MG63 (cell line): ENCODE measurements around the gene CDH4. TPM values are rescaled to one million over a fixed set of nuclear protein-coding genes. Genes with fewer than 3 reads are reported as not detected.

ENCODE experiments used
- DNase-seq: peaks from one replicate; pipeline ENCODE4 v3.0.0-alpha.2; 2020
- H3K27me3 ChIP-seq: fragments of 250-450 bp; sonication (Bioruptor Pico); 2 replicates; pipeline ENCODE4 v1.5.1; 2020; ENCODE audit warnings: mild to moderate bottlenecking, moderate library complexity
- H3K36me3 ChIP-seq: fragments of 250-450 bp; sonication (Bioruptor Pico); 2 replicates; pipeline ENCODE4 v1.5.1; 2020; ENCODE audit warnings: mild to moderate bottlenecking, moderate library complexity
- H3K4me3 ChIP-seq: fragments of 250-450 bp; sonication (Bioruptor Pico); 2 replicates; pipeline ENCODE4 v1.5.1; 2020; ENCODE audit warnings: mild to moderate bottlenecking, moderate library complexity
- H3K9me3 ChIP-seq: fragments of 250-450 bp; sonication (Bioruptor Pico); 2 replicates; pipeline ENCODE4 v1.5.1; 2020; ENCODE audit warnings: mild to moderate bottlenecking, moderate library complexity
- total RNA-seq: library from RNA; depleted of rRNA; stranded (reverse); fragments of >200 nt; shearing (Covaris generic); gene quantifications from 2 replicates; pipeline ENCODE4 v1.2.3, GENCODE V29; 2014; ENCODE audit warnings: low replicate concordance

CDH4 gene
- total RNA-seq, 1 experiment from 2014 or later = not detected

DNA sequence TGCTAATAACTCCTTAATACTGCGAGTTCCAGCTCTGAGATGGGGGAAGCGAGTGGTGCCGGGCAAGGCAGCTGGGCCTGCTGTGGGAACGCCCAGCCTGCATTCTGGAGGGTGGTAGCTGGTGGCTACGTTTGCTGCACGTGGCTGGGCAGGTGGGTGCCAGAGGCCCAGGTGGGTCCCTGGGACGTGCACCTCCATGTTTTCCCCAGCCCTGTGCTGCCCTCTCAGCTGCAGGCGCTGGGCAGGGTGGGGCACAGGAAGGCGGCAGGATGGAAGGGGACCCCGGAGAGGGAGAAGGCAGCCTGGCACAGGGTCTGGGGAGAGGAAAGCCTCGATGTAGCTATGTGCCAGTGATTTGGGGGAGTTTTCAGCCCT lies 388.8 kb downstream of the CDH4 start:
- DNase-seq = no peak
- Histone ChIP-seq H3K27me3 (peaks cover 2% of the 10 kb centered on the region; the same call in 1 of the 2 replicates), H3K9me3 (no peaks in the 10 kb centered on the region), H3K36me3 (no peaks in the 10 kb centered on the region), H3K4me3 (no peak overlapping the region)

DNA sequence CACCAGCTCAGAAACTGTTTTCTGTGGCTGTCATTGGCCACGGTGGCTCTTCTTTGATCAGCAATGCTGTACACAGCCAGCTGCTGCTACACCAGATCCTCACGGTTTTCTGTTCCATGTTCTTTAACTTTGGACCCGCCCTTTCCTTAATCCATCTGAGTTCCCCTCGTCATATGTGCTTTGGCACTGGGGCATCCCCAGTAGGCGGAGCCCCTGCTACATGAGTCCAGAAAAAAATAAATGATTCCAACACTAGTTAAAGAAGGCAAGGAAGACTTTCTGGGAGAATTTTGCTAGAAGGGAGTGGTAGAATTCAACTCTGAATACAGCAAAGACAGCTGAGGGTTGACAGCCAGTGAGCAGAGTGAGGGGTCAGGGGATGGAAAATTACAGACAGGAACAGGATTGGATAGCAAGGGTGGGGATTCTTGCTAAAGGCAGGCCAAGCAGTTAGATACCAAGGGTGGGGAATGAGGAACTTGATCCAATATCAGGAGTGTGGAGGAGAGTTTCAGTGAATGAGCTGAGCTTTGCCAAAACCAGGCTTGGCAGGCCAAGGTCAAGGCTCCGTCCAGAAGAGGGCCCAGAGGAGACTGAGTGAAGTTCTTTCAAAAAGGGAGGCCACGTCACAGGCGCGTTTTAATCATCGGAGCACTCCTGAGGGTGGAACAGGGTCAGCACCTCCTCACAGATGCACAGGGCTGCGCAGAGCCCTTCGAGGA lies 391.8 kb downstream of the CDH4 start:
- no peaks in the 10 kb centered on the region for H3K27me3 ChIP-seq
- no peak overlapping the region for H3K4me3 ChIP-seq
- no peaks in the 10 kb centered on the region for H3K9me3 ChIP-seq
- DNase-seq = no peak
- H3K36me3 ChIP-seq = no peaks in the 10 kb centered on the region

GRCh38 chr20:61644378-61645076 lies 392.5 kb downstream of the CDH4 start:
- no peak overlapping the region for H3K4me3 ChIP-seq
- DNase-seq = no peak

GRCh38 chr20:61645732-61646131 lies 393.7 kb downstream of the CDH4 start:
- H3K9me3 ChIP-seq = no peaks in the 10 kb centered on the region
- no peaks in the 10 kb centered on the region for H3K36me3 ChIP-seq
- DNase-seq = no peak
- no peaks in the 10 kb centered on the region; the same call in 1 of the 2 replicates for H3K27me3 ChIP-seq
- H3K4me3 ChIP-seq = no peak overlapping the region

More at GRCh38 chr20:61644378-61645076, 392.5 kb downstream of the CDH4 start:
- no peaks in the 10 kb centered on the region for H3K9me3 ChIP-seq
- no peaks in the 10 kb centered on the region for H3K27me3 ChIP-seq
- H3K36me3 ChIP-seq = no peaks in the 10 kb centered on the region

DNA sequence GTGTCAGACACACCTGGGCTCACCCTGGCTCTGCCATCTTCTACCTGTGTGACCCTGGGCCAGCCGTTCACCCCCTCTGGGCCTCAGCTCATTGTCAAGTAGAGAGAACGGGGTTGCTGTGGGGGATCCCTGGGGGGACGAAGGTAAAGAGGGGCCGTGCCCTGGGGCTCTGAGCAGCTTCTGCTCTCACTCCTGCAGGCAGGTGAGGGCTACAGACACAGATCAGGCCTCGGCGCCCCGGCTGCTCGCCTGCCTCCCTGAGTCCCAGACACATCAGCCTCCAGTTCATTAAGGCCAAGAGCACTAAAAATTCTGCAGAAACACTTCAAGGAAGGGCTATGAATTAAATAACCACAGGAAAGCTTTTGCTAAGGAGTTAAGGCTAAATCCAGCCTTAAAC lies 394.4 kb downstream of the CDH4 start:
- peaks cover under 1% of the 10 kb centered on the region; the same call in 1 of the 2 replicates for H3K27me3 ChIP-seq
- DNase-seq = no peak
- H3K4me3 ChIP-seq = no peak overlapping the region
- no peaks in the 10 kb centered on the region for H3K9me3 ChIP-seq
- H3K36me3 ChIP-seq = no peaks in the 10 kb centered on the region

DNA sequence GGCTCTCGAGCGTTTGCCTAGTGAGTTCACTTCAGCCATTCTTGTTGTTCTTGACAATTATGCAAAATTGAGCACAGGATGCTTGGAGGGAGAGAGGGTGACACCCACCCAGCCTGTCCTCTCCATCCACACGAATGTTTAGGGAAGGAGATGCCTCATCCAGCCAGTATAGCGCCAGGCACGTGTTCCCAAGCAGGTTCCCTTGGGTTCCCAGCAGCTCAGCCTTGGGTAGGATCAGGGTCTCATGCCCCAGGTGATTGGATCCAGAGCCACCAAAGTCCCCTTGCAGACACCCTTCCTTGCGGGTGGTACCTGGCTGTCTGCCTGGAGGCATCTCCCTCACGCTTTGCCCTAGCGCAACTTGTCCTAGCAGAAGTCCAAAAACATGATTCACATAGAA lies 394.9 kb downstream of the CDH4 start:
- Histone ChIP-seq H3K9me3 (no peaks in the 10 kb centered on the region), H3K4me3 (no peak overlapping the region), H3K36me3 (no peaks in the 10 kb centered on the region), H3K27me3 (peaks cover 5% of the 10 kb centered on the region; the same call in 1 of the 2 replicates)
- no peak for DNase-seq

DNA sequence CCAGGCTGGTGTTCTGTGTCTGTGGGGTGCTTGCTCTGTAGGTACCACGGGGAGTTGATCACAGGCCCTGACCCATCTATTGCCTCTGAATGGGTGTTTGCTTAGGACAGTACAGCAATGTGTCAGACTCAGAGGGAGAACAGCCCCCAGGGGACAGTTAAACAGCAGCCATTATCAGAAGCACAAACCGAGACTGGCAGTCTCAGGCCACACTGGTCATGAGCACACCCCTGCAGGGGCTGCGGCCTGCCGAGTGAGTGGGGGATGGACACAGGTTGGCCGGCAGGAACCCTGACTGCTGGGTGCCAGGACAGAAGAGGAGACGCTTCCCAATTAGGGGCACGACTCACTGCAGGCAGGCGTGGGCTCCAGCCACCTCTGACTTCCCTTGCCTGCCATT lies 395.6 kb downstream of the CDH4 start:
- no peaks in the 10 kb centered on the region for H3K9me3 ChIP-seq
- H3K27me3 ChIP-seq = peaks cover 7% of the 10 kb centered on the region; the same call in 1 of the 2 replicates
- H3K4me3 ChIP-seq = no peak overlapping the region
- no peaks in the 10 kb centered on the region for H3K36me3 ChIP-seq
- DNase-seq = no peak

- Histone ChIP-seq H3K36me3 (no peaks in the 10 kb centered on the region), H3K9me3 (no peaks in the 10 kb centered on the region), H3K4me3 (no peak overlapping the region), H3K27me3 (peaks cover 8% of the 10 kb centered on the region; the same call in 1 of the 2 replicates)
- no peak for DNase-seq
Observed at GRCh38 chr20:61649105-61649859, 397.2 kb downstream of the CDH4 start.

DNA sequence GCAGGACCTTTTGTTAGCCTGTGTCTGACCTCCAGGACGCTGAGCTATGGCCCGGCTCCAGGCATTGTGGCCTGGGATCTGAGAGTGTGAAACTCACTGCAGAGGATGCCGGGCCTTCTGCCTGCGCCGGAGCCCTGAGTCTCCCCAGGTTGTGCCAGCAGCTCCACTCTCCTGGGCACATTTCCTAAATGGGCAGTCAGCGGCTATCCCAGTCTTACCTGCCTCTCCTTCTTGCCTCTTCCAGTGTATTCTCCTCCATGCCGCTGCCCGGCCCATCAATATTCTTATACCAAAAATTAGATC lies 397.8 kb downstream of the CDH4 start:
- Histone ChIP-seq H3K36me3 (no peaks in the 10 kb centered on the region), H3K27me3 (peaks cover 11% of the 10 kb centered on the region; the same call in 1 of the 2 replicates), H3K9me3 (no peaks in the 10 kb centered on the region), H3K4me3 (no peak overlapping the region)
- DNase-seq = no peak

- peaks cover 11% of the 10 kb centered on the region; the same call in 1 of the 2 replicates for H3K27me3 ChIP-seq
- H3K4me3 ChIP-seq = no peak overlapping the region
- DNase-seq = no peak
- H3K9me3 ChIP-seq = no peaks in the 10 kb centered on the region
- H3K36me3 ChIP-seq = no peaks in the 10 kb centered on the region
Observed at GRCh38 chr20:61650912-61651733, 399.1 kb downstream of the CDH4 start.

DNA sequence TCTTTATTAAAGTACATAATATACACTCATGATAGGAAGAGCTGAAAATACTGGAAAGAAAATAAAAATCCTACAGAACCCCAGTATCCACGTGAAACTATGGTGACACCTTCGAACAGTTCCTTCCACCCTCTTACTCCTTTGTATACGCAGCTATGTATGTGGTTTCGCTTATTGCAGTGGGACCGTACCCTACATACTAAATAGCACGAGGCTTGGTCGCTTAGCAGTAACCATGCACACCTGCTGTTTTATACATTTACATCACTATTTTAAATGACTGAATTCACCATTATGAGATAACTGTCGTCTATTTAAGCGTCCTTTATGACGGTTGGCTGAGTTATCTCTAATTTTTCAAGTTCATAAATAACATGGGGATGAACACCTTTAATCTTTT lies 400.1 kb downstream of the CDH4 start:
- no peaks in the 10 kb centered on the region for H3K9me3 ChIP-seq
- peaks cover 11% of the 10 kb centered on the region; the same call in 1 of the 2 replicates for H3K27me3 ChIP-seq
- DNase-seq = no peak
- no peaks in the 10 kb centered on the region for H3K36me3 ChIP-seq
- H3K4me3 ChIP-seq = no peak overlapping the region

DNA sequence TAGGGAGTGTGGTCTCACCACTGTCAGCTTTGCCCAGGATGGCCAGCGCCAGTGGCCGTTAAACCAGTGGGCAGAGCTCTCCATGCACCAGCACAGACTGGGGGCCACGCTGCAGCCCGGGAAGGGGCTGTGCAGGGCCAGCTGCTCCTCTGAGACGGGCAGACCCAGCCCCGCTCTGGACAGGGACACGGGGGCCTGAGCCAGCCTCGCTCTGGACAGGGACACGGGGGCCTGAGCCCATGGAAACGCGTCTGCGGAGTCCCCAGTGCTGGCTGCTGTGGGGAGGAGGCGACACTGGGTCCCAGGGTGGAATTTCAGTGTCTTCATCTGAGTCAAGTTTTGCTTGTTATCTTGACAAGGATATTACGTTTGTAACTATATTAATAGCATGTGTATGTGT lies 402.7 kb downstream of the CDH4 start:
- H3K27me3 ChIP-seq = peaks cover 11% of the 10 kb centered on the region; the same call in 1 of the 2 replicates

DNA sequence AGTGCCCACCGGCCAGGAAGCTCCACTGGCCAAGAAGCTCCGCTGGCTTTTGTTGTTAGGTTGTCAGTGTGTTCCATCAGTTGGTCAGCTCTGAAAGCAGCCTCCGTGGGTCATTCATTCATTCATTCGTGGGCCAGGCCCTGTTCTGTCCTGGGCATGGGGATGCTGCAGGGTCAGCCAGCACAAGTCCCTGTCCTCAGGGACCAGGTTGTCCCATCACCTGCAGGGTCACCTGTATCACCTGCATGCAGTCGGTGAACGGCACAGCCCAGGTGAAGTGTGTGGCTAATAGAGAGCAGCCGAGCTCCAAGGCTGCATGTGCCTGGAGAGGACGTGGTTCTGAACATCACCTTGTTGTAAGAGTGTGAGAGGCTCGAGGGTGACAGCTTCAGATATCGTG lies 403.5 kb downstream of the CDH4 start:
- H3K27me3 ChIP-seq = peaks cover 11% of the 10 kb centered on the region; the same call in 1 of the 2 replicates
- no peak for DNase-seq
- H3K36me3 ChIP-seq = no peaks in the 10 kb centered on the region
- H3K4me3 ChIP-seq = no peak overlapping the region
- no peaks in the 10 kb centered on the region for H3K9me3 ChIP-seq

More for the DNA sequence above, 402.7 kb downstream of the CDH4 start:
- DNase-seq = no peak
- no peak overlapping the region for H3K4me3 ChIP-seq
- H3K36me3 ChIP-seq = no peaks in the 10 kb centered on the region
- no peaks in the 10 kb centered on the region for H3K9me3 ChIP-seq

DNA sequence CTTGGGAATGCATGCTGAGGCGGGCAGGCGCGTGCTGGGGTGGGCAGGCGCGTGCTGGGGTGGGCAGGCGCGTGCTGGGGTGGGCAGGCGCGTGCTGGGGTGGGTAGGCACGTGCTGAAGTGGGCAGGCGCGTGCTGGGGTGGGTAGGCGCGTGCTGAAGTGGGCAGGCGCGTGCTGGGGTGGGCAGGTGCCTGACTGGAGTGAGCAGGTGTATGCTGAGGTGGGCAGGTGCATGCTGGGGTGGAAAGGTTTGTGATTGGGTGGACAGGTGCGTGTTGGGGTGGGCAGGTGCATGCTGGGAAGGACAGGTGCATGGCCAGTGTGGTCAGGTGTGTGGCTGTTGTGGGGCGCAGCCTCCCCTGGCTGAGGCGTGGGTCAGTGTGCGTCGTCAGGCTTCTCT lies 404.1 kb downstream of the CDH4 start:
- H3K27me3 ChIP-seq = peaks cover 11% of the 10 kb centered on the region; the same call in 1 of the 2 replicates
- DNase-seq = no peak
- no peak overlapping the region for H3K4me3 ChIP-seq
- H3K36me3 ChIP-seq = no peaks in the 10 kb centered on the region
- no peaks in the 10 kb centered on the region for H3K9me3 ChIP-seq

- Histone ChIP-seq H3K36me3 (no peaks in the 10 kb centered on the region), H3K4me3 (no peak overlapping the region), H3K27me3 (peaks cover 4% of the 10 kb centered on the region; the same call in 1 of the 2 replicates), H3K9me3 (no peaks in the 10 kb centered on the region)
- no peak for DNase-seq
Observed at GRCh38 chr20:61657721-61658377, 405.8 kb downstream of the CDH4 start.

DNA sequence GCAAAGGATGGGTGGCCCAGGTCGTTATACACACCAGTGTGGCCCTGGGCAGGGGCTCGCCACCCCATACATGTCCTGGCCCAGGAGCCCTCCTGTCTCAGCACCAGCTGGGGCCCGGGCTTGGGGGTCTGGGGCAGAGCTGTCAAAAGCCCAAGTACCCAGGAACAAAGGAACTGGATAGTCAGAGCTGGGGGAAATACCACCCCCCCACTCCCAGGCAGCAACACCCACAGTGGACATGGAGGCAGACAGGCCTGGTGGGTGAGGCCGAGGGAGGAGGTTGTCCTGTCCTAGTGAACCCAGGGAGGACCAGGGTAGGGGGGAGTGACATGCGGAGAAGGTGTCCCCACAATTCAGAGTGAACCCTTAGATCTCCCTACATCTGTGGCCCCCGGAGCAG lies 406.5 kb downstream of the CDH4 start:
- Histone ChIP-seq H3K9me3 (no peaks in the 10 kb centered on the region), H3K4me3 (no peak overlapping the region), H3K36me3 (no peaks in the 10 kb centered on the region), H3K27me3 (peaks cover 4% of the 10 kb centered on the region; the same call in 1 of the 2 replicates)
- no peak for DNase-seq
